GM18517 (cell line): ENCODE results near the gene PODXL2.
"Not testable (repeated sequence)": the region's sequence is repeated elsewhere in the genome, so short reads cannot be mapped to it uniquely, and the experiment has no call there.

ENCODE experiments used
- ATAC-seq: cut with Tn5 transposase; IDR thresholded peaks from one replicate; pipeline ENCODE4 v1.9.1; 2021; ENCODE audit warnings: mild to moderate bottlenecking, moderate library complexity; ENCODE audit not compliant: unreplicated experiment

PODXL2 gene

DNA sequence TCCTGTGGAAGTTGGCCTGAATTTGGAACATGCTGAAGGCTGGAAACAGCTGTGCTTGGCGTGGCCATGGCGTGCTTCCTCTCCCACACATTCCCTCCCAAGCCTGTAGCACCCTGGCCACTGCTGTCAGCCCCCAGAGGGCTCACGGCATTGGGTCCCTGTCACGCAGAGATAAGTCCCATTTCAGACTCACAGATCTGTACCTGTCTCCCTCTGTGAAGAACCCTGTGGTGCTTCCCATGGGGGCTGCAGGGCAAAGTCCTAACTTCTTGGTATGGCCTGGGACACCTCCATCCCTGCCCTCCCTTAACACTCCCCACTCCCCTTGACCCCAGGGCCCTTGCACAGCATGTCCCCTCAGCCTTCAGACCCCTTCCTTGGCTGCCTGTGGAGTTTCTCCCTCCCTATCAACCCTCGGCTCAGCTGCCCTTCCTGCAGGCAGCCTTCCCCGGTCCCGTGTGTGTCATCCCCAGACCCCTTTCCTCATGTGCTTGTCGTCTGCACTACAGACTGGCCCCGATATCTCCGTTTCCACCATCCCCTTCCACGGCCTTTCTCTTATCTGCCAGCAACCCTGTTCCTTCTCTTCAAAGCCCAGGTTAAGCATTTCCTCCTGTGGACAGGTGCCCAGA lies 72.4 kb downstream of the PODXL2 start:
- ATAC-seq, result no peak

GRCh38 chr3:127702151-127702578 lies 73.2 kb downstream of the PODXL2 start:
- no peak for ATAC-seq

- ATAC-seq, result not testable (repeated sequence)
Measured at GRCh38 chr3:127704840-127705239, 75.9 kb downstream of the PODXL2 start.

DNA sequence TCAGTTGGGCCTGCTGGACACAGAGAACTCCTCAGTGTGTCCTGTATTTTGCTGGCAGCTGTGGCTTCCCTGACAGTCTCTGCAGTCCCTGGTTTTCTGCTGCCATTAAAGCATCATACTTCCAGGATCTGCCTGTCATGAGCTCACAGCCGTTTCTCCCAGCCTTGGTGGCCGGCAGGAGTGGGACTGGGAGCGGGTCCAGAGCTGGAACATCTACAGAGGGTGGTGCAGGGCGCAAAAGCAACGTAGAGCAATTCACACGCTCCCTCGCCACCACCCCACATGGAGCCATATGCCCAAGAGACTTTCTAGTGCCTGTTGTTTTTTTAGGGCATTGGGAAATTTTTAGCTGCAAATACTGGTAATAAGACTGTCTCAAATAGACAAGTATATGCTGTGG lies 77.3 kb downstream of the PODXL2 start:
- ATAC-seq, result no peak

GRCh38 chr3:127706785-127707351 lies 77.9 kb downstream of the PODXL2 start:
- no peak for ATAC-seq

GRCh38 chr3:127707851-127708411 lies 78.9 kb downstream of the PODXL2 start:
- ATAC-seq, result no peak

DNA sequence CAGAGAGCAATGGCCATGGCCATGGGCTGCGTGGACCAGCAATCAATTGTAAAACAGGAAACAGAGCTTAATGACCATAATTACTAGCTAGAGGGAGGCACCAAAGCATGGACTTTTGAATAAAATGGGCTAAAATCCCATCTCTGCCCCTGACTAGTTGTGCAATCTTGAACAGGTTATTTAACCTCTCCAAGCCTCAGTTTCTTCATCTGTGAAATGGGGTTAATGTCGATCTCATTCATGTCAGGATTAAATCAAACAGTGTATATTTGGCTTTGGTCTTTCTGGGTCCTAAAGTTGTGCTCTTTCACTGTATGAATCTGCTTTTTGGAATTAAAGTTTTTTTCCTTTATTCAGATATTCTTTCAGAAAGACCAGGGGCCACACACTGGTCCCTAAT lies 79.9 kb downstream of the PODXL2 start:
- no peak for ATAC-seq

GRCh38 chr3:127709320-127710060 lies 80.5 kb downstream of the PODXL2 start:
- no peak for ATAC-seq

- no peak for ATAC-seq
Measured at GRCh38 chr3:127710155-127710941, 81.4 kb downstream of the PODXL2 start.

DNA sequence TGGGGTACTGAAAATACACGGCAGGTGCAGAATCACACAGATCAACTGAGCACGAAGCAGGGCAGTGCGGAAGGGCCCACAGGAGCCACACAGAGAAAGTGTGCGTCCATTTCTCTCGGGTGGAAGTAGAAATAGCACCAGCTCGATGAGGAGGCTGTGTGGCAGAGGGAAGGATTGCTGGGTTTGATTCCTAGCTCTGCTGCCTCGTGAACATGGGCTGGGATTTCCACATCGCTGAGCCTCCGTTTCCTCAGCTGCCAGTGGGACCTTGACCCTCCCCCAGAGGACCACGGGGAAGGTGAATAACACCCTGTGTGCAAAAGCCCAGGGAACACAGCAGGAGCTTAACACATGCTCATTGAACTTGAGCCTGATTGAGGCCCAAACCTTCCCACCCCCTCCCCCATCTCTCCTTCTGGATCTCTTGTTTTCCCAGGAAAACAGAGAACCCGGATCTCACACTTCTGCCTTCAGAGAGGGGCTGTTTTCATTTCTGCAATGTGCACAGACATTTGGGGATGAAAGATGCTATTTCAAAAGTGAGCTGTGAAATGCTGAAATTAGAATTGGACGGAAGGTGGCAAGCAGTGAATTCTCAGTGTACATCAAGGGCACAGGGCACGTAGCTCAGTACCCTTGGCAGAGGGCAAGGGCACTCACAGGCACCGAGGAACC lies 82.2 kb downstream of the PODXL2 start:
- no peak for ATAC-seq

DNA sequence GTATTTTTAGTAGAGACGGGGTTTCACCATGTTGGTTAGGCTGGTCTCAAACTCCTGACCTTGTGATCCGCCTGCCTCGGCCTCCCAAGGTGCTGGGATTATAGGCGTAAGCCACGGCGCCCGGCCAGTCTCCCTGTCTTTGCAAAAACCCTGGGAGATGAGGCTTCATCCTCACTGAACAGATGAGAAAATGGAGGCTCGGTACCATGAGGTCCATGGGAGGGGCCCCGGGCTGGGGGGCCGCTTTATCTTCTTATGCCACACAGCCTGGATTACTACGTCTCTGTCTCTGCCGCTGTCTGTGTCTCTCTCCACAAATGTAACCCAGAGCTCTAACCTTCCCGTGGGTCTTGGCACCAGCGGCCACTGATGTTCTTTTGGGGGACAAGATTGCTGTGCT lies 82.9 kb downstream of the PODXL2 start:
- no peak for ATAC-seq

- ATAC-seq, result no peak
Measured at GRCh38 chr3:127712461-127712860, 83.5 kb downstream of the PODXL2 start.

GRCh38 chr3:127712881-127713771 lies 84.1 kb downstream of the PODXL2 start:
- no peak for ATAC-seq

DNA sequence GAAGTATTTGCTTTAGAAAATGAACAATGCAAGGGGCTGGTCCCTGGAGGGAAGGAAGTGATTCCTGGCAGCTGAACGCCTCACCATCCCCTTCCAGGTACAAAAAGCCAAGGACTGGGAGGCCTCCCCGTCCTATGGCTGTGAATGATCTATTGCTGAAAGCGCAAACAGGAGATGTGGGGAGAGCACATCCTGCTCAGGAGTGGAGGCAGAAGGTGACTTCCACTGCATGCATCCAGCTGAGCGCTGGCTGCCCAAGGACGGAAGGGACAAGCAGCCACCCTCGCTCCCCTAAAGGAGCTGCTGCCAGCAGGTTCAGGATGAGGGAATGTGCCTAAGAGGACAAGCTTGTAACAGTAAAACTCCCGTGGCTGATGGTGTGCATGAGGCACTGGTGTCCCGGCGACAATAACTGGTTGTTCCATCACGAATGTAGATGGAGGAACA lies 85.2 kb downstream of the PODXL2 start:
- no peak for ATAC-seq

- ATAC-seq, result no peak
Measured at GRCh38 chr3:127714866-127715265, 85.9 kb downstream of the PODXL2 start.

DNA sequence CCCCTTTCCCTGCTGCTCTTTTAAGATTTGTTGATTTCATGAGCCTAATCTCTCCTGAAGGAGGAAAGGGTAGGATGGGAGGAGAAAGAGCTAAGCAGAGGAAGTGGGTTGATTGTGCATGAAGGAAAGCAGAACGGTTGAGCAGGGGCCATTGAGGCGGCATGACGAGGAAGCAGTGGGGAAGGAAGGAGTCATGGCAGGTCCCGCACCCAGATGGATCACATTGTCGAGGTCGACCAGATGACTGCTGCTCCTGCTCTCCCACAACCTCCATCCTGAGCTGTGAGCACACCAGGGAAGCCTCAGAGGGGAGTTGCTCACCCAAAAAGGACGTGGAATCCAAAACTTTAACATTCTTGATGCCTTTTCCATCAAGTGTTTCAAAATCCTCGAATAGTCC lies 86.5 kb downstream of the PODXL2 start:
- no peak for ATAC-seq

GRCh38 chr3:127716384-127716783 lies 87.4 kb downstream of the PODXL2 start:
- no peak for ATAC-seq

DNA sequence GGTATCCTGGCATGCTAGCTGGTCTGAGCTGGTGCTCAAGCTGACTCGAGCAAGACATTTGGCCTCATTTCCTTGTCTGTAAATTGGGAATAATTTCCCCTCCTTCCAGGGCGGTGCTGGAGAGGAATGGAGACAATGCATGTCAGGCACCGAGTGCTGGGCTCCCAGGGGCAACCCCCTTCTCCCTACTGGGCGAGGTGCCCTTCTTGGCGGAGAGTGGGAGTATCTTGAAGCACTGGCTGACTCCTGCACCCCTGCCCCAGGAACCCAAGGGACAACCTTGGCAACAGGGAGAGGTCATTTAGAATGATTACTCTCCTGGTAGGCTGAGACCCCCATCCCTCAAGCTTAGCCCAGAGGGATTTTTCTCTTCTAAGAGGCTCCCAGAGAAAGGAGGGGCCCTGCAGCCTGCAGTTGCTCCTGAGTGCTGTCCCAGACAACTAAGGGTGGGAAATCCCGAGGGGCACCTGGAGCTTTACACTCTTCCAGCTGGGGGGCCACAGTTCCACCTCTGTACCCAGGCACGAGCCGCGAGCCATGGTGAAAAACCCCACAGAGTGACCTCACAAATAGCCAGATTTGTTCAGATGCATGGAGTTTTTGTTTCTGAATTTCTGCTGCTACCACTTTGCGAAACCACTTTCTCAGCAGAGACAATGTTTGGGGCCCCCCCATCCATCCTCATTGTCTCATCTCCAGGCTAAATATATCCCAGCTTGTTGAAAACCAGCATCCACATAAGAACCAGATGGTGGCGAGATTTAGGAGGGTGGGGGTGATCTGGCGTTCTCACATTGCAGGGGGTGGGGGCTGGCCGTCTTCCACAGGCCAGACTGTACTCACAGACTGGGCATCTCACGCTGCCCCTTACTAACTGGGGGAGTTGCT lies 88.6 kb downstream of the PODXL2 start:
- ATAC-seq, result no peak
